GM12875 (cell line): Measurements from ENCODE around the gene WBP1L.

Experiments
- H3K4me3 ChIP-seq: one replicate; pipeline ENCODE4 v1.5.1; 2011; ENCODE audit warnings: low read depth, low read length, control low read depth
- CTCF ChIP-seq: IDR thresholded peaks from 2 replicates; pipeline ENCODE4 v1.5.1; 2011; ENCODE audit warnings: low read depth, mild to moderate bottlenecking, control low read depth, inconsistent platforms, low read length, moderate library complexity, borderline replicate concordance; ENCODE audit not compliant: insufficient read depth

Gene WBP1L

GRCh38 chr10:102775935-102776669, 32.4 kb downstream of the WBP1L start:
- H3K4me3 ChIP-seq: no peak overlapping the region

DNA sequence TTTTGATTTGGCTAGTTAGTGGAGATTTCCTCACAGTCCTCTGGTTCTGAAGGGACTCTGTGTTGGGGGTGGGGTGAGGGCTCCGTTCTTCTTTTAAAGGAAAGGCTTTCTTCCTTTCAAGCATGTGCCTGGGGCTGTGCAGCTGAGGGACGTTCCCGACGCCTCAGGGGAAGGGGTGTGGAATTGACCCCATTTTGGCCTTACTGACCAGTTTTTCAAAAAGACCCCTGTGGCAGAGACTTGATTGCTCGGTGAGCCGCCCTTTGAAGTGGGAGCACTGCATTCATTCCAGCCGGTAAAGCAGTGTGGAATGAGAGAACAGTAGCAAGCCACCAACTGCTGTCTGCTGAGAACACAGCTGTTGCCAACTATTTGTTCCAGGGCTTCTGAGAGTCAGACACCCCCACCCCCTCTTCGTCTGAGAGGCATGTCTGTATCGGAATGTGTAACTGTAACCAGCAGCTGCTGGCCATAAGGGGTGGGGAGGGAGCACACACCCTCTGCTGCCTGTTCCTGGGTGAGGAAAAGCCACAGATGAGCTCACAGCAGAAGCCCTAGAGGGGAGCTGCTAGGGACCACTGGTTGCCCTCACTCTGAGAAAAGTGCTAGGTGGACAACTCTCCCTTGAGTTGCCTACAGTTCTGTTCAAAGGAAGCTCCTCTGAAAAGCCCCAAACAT, 33.2 kb downstream of the WBP1L start:
- TF ChIP-seq CTCF: no peak
- H3K4me3 ChIP-seq: no peak overlapping the region

More at GRCh38 chr10:102775935-102776669, 32.4 kb downstream of the WBP1L start:
- no peak for TF ChIP-seq CTCF

DNA sequence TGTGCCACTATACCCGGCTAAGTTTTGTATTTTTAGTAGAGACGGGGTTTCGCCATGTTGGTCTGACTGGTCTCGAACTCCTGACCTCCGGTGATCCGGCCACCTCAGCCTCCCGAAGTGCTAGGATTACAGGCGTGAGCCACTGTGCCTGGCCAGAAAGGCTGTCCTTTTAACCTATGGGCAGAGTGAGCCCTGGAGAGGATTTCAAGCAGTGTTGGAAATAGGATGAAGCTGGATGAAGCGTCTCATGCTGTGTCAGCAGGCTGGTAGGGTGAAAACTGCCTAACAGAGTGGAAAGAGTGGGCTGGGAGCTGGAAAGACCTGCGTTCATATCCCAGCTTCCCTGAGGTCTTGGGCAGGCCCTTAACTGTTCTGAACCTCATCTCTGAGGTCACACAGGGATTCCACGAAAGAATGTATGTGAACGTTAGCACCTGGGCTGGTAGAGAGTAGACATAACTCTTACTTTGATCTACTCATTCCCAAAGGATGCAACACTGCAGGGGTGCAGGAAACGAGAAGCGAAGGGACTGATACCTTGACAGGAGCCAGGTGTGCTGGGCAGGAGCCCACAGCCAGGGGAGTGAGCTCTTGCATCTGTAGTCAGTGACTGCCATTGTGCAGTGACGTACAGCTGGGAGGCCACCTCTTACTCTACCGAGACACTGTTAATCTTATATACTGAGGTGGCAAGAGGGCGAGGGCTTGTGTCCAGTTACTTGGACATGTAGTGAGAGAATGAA, 34.1 kb downstream of the WBP1L start:
- H3K4me3 ChIP-seq: no peak overlapping the region
- TF ChIP-seq CTCF: no peak

GRCh38 chr10:102778781-102779180, 35.0 kb downstream of the WBP1L start:
- TF ChIP-seq CTCF: no peak
- no peak overlapping the region for H3K4me3 ChIP-seq

GRCh38 chr10:102779680-102780526, 36.2 kb downstream of the WBP1L start:
- no peak for TF ChIP-seq CTCF
- H3K4me3 ChIP-seq: no peak overlapping the region

- TF ChIP-seq CTCF: no peak
Observed at GRCh38 chr10:102780527-102780808, 36.7 kb downstream of the WBP1L start.

More at GRCh38 chr10:102780527-102780808, 36.7 kb downstream of the WBP1L start:
- H3K4me3 ChIP-seq: no peak overlapping the region
